Stimulated activated CD8-positive, alpha-beta memory T cell treated with anti-CD3 and anti-CD28 coated beads, Interleukin-15, amount 100 ng/mL, for 48 hours (primary cell): ENCODE measurements around the gene ZNF428.
"Not testable (repeated sequence)": the region's sequence is repeated elsewhere in the genome, so short reads cannot be mapped to it uniquely, and the experiment has no call there.

ENCODE experiments used
- DNase-seq, 2 donors: peaks; one replicate each; pipeline ENCODE4 v3.0.0-alpha.2; 2020; ENCODE audit warnings: low read depth in 2 of 2

The ZNF428 gene

GRCh38 chr19:43592800-43593350, 26.6 kb downstream of the ZNF428 start:
- no peak for DNase-seq

- no peak for DNase-seq
Observed at GRCh38 chr19:43591904-43592772, 27.3 kb downstream of the ZNF428 start.

GRCh38 chr19:43589678-43590077, 29.8 kb downstream of the ZNF428 start:
- DNase-seq, result no peak

DNA sequence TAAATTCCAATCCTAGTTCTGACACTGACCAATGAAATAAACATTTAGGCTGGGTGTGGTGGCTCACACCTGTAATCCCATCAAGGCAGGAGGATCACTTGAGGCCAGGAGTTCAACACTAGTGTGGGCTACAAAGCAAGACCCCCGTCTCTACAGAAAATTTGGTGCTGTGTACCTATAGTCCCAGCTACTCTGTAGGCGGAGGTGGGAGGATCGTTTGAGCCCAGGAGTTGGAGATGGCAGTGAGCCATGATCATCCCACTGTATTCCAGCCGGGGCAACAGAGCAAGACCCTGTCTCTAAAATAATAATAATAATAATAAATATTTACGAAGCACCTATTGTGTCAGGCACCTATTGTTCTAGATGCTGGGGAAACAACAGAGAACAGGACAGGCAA, 30.2 kb downstream of the ZNF428 start:
- no peak for DNase-seq

GRCh38 chr19:43587029-43587428, 32.4 kb downstream of the ZNF428 start:
- not testable (repeated sequence) for DNase-seq

GRCh38 chr19:43586346-43586745, 33.1 kb downstream of the ZNF428 start:
- no peak for DNase-seq

GRCh38 chr19:43584484-43584883, 34.9 kb downstream of the ZNF428 start:
- DNase-seq, result no peak

DNA sequence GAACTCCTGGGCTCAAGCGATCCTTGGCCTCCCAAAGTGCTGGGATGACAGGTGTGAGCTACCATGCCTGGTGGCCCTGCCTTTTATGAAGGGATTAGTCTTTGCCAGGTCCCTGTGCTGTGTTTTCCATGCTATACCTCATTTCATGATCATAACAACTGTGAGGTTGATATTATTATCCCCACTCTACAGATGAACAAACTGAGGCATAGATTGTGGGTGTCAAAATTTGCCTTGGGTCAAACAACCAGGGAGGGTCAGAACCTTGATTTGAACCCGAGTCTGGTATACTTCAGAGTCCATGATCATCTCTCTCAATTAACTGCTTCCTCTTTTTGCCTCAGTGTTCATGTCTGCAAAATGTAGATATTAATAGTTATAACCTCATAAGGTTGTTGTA, 36.9 kb downstream of the ZNF428 start:
- DNase-seq, result no peak

- DNase-seq, result no peak
Observed at GRCh38 chr19:43581467-43581866, 38.0 kb downstream of the ZNF428 start.

DNA sequence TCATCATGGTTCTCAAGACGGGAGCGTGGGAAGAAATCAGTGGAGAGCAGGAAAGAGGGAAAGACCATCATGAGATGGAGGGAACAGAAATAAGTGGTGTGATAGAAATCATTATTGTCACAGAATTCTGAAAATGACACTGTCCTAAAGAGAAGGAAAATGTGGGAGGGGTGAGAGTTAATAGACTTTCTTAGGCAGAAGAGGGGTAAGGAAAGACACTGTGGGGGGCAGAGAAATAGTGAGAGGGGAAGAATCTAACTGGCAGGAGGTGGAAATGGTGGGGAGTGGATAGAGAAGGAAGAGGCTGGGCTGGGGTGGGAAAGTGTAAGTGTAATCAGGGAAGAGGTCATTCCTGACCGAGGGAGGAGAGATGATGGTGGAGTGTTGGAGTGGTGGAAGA, 40.6 kb downstream of the ZNF428 start:
- DNase-seq, result no peak

- DNase-seq, result no peak
Observed at GRCh38 chr19:43575955-43576878, 43.2 kb downstream of the ZNF428 start.

- DNase-seq, result peak; percentile 95 to 96
Observed at GRCh38 chr19:43575156-43575950, 44.1 kb downstream of the ZNF428 start, which contains the start of the genes PINLYP and XRCC1. Gene PINLYP, plus strand, starts transcription at chr19:43575801. Its CDS starts 1,391 bp downstream, at chr19:43577192. Gene XRCC1, minus strand, starts transcription at chr19:43575527. Its CDS starts 69 bp downstream, at chr19:43575458.

DNA sequence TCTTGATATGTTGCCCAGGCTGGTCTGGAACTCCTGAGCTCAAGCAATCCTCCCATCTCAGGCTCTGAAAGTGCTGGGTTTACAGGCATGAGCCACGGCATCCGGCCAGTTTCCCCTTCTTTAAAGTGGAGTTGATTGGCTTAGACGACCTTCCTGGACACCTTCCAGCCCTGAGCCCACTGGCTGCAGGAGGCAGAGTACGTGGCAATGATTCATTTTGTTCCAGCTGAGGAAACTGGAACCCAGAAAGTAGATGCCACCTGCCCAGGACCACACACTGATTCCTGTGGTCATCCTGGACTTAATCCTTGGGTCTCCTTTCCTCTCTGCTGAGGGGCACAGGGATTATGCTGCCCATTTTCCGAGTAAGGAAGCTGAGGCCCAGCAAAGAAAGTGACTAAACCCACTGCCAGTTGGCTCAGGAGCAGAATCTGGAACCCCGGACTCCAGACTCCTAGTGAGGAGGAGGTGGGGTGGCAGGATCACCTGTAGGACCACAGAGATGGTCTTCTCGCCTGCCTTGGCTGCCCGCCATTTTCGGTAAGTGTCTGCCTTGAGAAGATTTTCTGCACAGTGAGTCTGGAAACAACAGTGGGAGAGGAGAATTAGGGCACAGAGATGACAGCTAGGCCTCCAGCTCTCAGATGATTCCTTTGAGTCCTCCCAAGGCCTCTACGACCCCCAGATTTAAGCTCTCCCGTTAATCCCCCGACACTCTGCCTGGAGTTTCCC, 44.8 kb downstream of the ZNF428 start:
- DNase-seq, result no peak

DNA sequence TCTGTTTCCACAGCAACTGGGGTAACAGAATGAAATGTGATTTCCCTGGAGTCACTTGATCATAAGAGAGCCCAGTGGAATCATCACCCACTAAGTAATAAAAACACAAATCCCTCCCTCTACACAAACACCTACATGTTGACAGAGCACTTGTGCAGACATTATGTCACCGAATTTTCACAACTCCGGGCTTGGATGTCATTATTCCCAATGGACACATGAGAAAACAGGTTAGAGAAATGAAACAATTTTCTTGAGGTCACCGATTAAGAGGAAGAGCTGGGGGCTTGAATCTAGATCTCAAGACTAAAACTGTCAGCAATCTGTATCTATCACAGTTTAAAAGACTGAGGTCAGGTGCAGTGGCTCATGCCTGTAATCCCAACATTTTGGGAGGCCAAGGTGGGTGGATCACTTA, 47.2 kb downstream of the ZNF428 start:
- no peak for DNase-seq

DNA sequence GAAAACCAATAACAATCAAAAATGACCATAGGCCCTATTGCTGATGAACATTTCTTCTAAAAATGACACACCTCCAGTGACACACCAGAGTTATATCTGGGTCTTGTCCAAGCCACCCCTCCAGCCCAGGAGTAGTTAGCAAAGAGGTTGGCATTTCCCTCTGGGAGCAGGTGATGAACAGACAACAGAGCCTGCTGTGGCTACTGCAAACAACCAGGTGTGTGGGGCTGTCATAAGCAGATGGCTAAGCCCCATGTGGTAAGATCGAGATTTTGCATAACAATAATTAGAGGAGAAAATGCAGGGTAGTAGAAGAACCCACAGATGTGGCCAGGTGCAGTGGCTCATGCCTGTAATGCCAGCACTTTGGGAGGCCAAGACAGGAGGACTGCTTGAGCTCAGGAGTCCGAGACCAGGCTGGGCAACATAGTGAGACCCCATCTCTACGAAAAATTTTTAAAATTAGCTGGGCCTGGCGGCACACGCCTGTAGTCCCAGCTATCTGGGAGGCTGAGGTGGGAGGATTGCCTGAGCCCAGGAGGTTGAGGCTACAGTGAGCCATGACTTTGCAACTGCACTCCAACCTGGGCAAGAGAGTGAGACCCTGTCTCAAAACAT, 49.1 kb downstream of the ZNF428 start:
- DNase-seq, result no peak

GRCh38 chr19:43569657-43570056, 49.8 kb downstream of the ZNF428 start:
- DNase-seq, result no peak

DNA sequence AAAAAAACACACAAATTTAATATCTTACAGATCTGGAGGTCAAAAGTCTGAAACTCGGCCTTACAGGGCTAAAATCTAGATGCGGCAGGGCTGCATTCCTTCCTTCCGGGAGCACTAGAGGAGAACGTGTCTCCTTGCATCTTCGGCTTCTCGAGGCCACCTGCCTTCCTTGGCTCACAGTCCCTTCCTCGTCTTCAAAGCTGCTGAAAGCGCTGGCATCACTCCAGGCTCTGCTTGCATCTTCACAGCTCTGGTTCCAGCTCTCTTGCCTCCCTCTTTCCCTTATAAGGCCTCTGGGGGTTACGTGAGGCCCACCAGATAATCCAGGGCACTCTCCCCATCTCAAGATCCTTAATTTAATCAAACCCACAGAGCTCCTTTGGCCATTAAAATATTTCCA, 54.6 kb downstream of the ZNF428 start:
- no peak for DNase-seq

GRCh38 chr19:43563816-43564457, 55.5 kb downstream of the ZNF428 start:
- no peak for DNase-seq

GRCh38 chr19:43562698-43563241, 56.7 kb downstream of the ZNF428 start:
- DNase-seq, result peak; percentile 50 to 64
